Measurements from ENCODE around the gene ATP8B3. TPM values are rescaled to one million over a fixed set of nuclear protein-coding genes. Genes with fewer than 3 reads are reported as not detected.
A peak's percentile ranks its signal among the peaks of the same experiment; 100 is the strongest.

The ATP8B3 gene
- total and polyA plus RNA-seq, 2 of the 13 experiments (the other 11 are each of a cell fraction or from before 2014, with no cell fraction given) = 2.6 to 5.9 TPM

DNA sequence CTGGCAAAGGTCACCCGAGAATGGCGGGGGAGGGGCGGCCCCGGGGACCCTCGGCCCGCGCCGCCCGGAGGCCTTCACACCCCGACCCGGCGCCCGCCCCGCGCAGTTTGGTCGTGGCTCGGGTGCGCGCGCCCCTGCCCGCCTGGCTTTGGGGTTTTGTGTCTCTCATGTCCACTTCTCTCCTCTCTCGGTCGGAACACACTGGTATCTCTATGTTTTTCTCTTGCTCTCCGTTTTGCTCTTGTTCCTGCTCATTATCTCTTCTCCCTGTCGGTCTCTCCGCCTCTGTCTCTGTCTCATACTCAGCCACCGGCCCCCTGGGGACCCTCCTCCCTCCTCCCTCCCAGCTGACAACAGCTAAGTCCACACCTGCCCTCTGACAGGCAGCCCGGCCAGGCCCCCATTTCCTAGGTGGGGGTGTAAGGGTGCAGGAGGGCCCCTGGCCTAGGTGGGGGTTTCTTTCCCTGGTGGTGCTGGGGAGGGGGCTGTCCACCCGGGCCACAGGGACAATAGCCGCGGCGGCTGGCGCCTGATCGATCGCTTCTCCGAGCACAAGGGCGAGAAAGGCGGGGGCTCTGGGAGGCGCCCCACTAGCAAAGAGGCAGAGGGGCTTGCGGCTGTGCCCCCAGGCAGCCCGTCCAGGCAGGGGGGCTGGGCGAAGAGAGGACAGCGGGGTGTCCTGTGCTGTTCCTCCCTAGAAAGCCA is 56.5 kb downstream of the ATP8B3 start:
- intact Hi-C loops (cut with micrococcal nuclease; ENCODE audit: unreplicated experiment) (no loop called here), in situ Hi-C loops (cut with HindIII; ENCODE audit: extremely low pct_ligation_motif_present, low pct_unique_long_range_greater_than_20kb) (no loop called here)
- no peaks in the 10 kb centered on the region for H3K79me2 ChIP-seq (ENCODE audit: insufficient read depth, low read length)
- CTCF ChIA-PET (ENCODE audit: low intra/inter-chr PET ratio, low total read pairs) = no interaction called here
- BruUV-seq (replicated peaks) = no TSS peak
- peak overlapping the region in 1 of 3 experiments; percentile 41; a peak in 1 of 6 replicates for H3K4me3 ChIP-seq (replicated peaks in 1 of 3; ENCODE audit: insufficient read depth in 1 of 3, low read depth in 2 of 3, low read length in 3 of 3)
- 5% methylated on average over 23 of the region's 43 CpGs for WGBS (ENCODE audit: low lambda C conversion rate)
- POLR2A ChIA-PET = no interaction called here
- peak overlapping the region; percentile 18; the same call in 1 of the 2 replicates for H3K4me2 ChIP-seq (ENCODE audit: low read depth, low read length)
- DNase-seq (ENCODE audit: low spot score) = no peak
- no peak overlapping the region for H2AFZ ChIP-seq (ENCODE audit: low read length)
- peak; percentile 32 for ATAC-seq
- H3K9me3 ChIP-seq (ENCODE audit: low read length) = no peaks in the 10 kb centered on the region
- H3K27ac ChIP-seq (ENCODE audit: extremely low read length, insufficient read depth, low read length) = no peak overlapping the region
- peaks cover 16 to 79% of the 10 kb centered on the region in 2 experiments for H3K27me3 ChIP-seq (ENCODE audit: control insufficient read depth in 1 of 2, insufficient read depth in 2 of 2, low read length in 2 of 2)
- no peak overlapping the region for H3K9ac ChIP-seq (ENCODE audit: insufficient read depth, low read depth, low read length)
- FAIRE-seq = no peak
- no peaks in the 10 kb centered on the region; the same call in 1 of the 2 replicates for H4K20me1 ChIP-seq (ENCODE audit: insufficient read depth, low read length)
- H3K36me3 ChIP-seq (replicated peaks in 1 of 2; ENCODE audit: control insufficient read depth in 1 of 2, insufficient read depth in 2 of 2, low read length in 2 of 2) = no peaks in the 10 kb centered on the region
- no peaks in the 10 kb centered on the region for H3K4me1 ChIP-seq (ENCODE audit: insufficient read depth, low read length)
- TF ChIP-seq SMAD9 (CRISPR knock-in tag; IDR thresholded peaks at IDR 0.05) (no peak), ZNF546 (CRISPR knock-in tag; conservative IDR thresholded peaks at IDR 0.05) (no peak), TBX2 (CRISPR knock-in tag; IDR thresholded peaks at IDR 0.05; ENCODE audit: borderline replicate concordance) (0 out of 2 replicates have a peak, but pooled peaks have one; percentile 25), RAD21 (CRISPR knock-in tag; IDR thresholded peaks at IDR 0.05) (0 out of 2 replicates have a peak, but pooled peaks have one; percentile 8), ZBTB7B (CRISPR knock-in tag; IDR thresholded peaks at IDR 0.05) (no peak), BHLHE40 (IDR thresholded peaks at IDR 0.05; ENCODE audit: low read length) (no peak), SALL1 (CRISPR knock-in tag; IDR thresholded peaks at IDR 0.05) (peak; percentile 30; the same call in 1 of the 2 replicates), NR2C2 (CRISPR knock-in tag; IDR thresholded peaks at IDR 0.05; ENCODE audit: borderline replicate concordance) (peak; percentile 68; the same call in 1 of the 2 replicates), MTA1 (CRISPR knock-in tag; IDR thresholded peaks at IDR 0.05; ENCODE audit: borderline replicate concordance) (peak; percentile 85), HDAC1 (CRISPR knock-in tag; IDR thresholded peaks at IDR 0.05) (0 out of 2 replicates have a peak, but pooled peaks have one; percentile 38), ZBTB7A (CRISPR knock-in tag; IDR thresholded peaks at IDR 0.05) (peak; percentile 69; the same call in 1 of the 2 replicates)
- TF ChIP-seq, protein P1, sequence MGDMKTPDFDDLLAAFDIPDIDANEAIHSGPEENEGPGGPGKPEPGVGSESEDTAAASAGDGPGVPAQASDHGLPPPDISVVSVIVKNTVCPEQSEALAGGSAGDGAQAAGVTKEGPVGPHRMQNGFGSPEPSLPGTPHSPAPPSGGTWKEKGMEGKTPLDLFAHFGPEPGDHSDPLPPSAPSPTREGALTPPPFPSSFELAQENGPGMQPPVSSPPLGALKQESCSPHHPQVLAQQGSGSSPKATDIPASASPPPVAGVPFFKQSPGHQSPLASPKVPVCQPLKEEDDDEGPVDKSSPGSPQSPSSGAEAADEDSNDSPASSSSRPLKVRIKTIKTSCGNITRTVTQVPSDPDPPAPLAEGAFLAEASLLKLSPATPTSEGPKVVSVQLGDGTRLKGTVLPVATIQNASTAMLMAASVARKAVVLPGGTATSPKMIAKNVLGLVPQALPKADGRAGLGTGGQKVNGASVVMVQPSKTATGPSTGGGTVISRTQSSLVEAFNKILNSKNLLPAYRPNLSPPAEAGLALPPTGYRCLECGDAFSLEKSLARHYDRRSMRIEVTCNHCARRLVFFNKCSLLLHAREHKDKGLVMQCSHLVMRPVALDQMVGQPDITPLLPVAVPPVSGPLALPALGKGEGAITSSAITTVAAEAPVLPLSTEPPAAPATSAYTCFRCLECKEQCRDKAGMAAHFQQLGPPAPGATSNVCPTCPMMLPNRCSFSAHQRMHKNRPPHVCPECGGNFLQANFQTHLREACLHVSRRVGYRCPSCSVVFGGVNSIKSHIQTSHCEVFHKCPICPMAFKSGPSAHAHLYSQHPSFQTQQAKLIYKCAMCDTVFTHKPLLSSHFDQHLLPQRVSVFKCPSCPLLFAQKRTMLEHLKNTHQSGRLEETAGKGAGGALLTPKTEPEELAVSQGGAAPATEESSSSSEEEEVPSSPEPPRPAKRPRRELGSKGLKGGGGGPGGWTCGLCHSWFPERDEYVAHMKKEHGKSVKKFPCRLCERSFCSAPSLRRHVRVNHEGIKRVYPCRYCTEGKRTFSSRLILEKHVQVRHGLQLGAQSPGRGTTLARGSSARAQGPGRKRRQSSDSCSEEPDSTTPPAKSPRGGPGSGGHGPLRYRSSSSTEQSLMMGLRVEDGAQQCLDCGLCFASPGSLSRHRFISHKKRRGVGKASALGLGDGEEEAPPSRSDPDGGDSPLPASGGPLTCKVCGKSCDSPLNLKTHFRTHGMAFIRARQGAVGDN (CRISPR knock-in tag; IDR thresholded peaks at IDR 0.05) = peak; percentile 3; the same call in 1 of the 2 replicates
- TF ChIP-seq, protein P2, sequence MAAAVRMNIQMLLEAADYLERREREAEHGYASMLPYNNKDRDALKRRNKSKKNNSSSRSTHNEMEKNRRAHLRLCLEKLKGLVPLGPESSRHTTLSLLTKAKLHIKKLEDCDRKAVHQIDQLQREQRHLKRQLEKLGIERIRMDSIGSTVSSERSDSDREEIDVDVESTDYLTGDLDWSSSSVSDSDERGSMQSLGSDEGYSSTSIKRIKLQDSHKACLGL (CRISPR knock-in tag; IDR thresholded peaks at IDR 0.05) = no peak
- TF ChIP-seq, protein P3, sequence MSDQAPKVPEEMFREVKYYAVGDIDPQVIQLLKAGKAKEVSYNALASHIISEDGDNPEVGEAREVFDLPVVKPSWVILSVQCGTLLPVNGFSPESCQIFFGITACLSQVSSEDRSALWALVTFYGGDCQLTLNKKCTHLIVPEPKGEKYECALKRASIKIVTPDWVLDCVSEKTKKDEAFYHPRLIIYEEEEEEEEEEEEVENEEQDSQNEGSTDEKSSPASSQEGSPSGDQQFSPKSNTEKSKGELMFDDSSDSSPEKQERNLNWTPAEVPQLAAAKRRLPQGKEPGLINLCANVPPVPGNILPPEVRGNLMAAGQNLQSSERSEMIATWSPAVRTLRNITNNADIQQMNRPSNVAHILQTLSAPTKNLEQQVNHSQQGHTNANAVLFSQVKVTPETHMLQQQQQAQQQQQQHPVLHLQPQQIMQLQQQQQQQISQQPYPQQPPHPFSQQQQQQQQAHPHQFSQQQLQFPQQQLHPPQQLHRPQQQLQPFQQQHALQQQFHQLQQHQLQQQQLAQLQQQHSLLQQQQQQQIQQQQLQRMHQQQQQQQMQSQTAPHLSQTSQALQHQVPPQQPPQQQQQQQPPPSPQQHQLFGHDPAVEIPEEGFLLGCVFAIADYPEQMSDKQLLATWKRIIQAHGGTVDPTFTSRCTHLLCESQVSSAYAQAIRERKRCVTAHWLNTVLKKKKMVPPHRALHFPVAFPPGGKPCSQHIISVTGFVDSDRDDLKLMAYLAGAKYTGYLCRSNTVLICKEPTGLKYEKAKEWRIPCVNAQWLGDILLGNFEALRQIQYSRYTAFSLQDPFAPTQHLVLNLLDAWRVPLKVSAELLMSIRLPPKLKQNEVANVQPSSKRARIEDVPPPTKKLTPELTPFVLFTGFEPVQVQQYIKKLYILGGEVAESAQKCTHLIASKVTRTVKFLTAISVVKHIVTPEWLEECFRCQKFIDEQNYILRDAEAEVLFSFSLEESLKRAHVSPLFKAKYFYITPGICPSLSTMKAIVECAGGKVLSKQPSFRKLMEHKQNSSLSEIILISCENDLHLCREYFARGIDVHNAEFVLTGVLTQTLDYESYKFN (CRISPR knock-in tag; conservative IDR thresholded peaks at IDR 0.05) = 0 out of 2 replicates have a peak, but pooled peaks have one; percentile 81
